Large intestine (tissue), 3 donors: Measurements from ENCODE around the gene ACKR1. TPM values are rescaled to one million over a fixed set of nuclear protein-coding genes. Genes with fewer than 3 reads are reported as not detected.

Experiments used
- DNase-seq, 2 donors: peaks; one replicate each; pipeline versions ENCODE4 v3.0.0 to v3.0.0-alpha.2; 2013
- H3K27ac ChIP-seq: one replicate; pipeline ENCODE4 v1.5.1; 2013; ENCODE audit warnings: low read length
- H3K27me3 ChIP-seq: 2 replicates; pipeline ENCODE4 v1.6.1; 2013; ENCODE audit warnings: low read length; ENCODE audit not compliant: control insufficient read depth, insufficient read depth
- H3K36me3 ChIP-seq: 2 replicates; pipeline ENCODE4 v1.6.1; 2013; ENCODE audit warnings: low read length; ENCODE audit not compliant: control insufficient read depth, insufficient read depth
- H3K4me1 ChIP-seq: one replicate; pipeline ENCODE4 v1.6.1; 2013; ENCODE audit warnings: low read length; ENCODE audit not compliant: control insufficient read depth, insufficient read depth
- H3K4me3 ChIP-seq: one replicate; pipeline ENCODE4 v1.5.1; 2013; ENCODE audit warnings: low read length
- H3K9me3 ChIP-seq: one replicate; pipeline ENCODE4 v1.6.1; 2013; ENCODE audit warnings: mild to moderate bottlenecking, low read depth, low read length, moderate library complexity; ENCODE audit not compliant: control insufficient read depth
- WGBS: methylation state at CpG from one replicate; pipeline ENCODE4 v1.1.5; 2013; ENCODE audit warnings: low lambda C conversion rate; ENCODE audit not compliant: insufficient coverage; 5-methylcytosine and 5-hydroxymethylcytosine counted together
- polyA plus RNA-seq: library from polyadenylated mRNA; unstranded; fragments of 120-200 nt; gene quantifications from one replicate; pipeline ENCODE4 v1.2.1, GENCODE V29; 2013

ACKR1 gene
- polyA plus RNA-seq, 1 donor: 3.2 TPM

DNA sequence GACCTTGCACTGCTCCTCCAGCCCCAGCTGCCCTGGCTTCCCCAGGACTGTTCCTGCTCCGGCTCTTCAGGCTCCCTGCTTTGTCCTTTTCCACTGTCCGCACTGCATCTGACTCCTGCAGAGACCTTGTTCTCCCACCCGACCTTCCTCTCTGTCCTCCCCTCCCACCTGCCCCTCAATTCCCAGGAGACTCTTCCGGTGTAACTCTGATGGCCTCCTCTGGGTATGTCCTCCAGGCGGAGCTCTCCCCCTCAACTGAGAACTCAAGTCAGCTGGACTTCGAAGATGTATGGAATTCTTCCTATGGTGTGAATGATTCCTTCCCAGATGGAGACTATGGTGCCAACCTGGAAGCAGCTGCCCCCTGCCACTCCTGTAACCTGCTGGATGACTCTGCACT lies 550 bp downstream of the ACKR1 start:
- Histone ChIP-seq H3K27me3 (peaks cover 25% of the 10 kb centered on the region), H3K4me3 (no peak overlapping the region), H3K27ac (no peak overlapping the region), H3K4me1 (peaks cover 4% of the 10 kb centered on the region), H3K36me3 (no peaks in the 10 kb centered on the region), H3K9me3 (no peaks in the 10 kb centered on the region)
- no peak for DNase-seq
- WGBS: 100% methylated on average over 1 of the region's 6 CpGs

DNA sequence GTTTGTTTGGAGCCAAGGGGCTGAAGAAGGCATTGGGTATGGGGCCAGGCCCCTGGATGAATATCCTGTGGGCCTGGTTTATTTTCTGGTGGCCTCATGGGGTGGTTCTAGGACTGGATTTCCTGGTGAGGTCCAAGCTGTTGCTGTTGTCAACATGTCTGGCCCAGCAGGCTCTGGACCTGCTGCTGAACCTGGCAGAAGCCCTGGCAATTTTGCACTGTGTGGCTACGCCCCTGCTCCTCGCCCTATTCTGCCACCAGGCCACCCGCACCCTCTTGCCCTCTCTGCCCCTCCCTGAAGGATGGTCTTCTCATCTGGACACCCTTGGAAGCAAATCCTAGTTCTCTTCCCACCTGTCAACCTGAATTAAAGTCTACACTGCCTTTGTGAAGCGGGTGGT lies 1.4 kb downstream of the ACKR1 start:
- no peak for DNase-seq
- Histone ChIP-seq H3K9me3 (no peaks in the 10 kb centered on the region), H3K27ac (no peak overlapping the region), H3K27me3 (peaks cover 29% of the 10 kb centered on the region), H3K36me3 (no peaks in the 10 kb centered on the region), H3K4me3 (no peak overlapping the region), H3K4me1 (peaks cover 4% of the 10 kb centered on the region)
- WGBS: no CpG with 5 or more reads among the region's 4 CpGs

DNA sequence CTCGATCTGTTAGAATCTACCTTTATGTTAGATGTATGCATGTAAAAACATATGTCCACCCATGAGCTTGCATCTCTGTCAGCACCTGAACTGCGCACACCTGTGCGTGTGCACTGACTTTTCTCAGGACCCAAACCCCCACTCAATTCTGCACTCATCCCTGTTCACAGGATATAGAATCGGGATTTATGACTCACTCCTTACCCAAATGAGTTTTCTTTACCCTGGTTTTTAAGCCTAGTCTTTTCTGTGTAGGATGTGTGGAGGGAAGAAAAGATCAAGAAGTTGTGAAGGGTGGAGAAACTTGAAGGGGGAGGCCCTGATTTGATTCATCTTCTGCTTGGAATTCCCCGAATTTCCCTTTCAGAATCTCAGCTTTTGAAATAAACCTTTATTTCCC lies 2.4 kb downstream of the ACKR1 start:
- no CpG with 5 or more reads among the region's 5 CpGs for WGBS
- Histone ChIP-seq H3K27ac (no peak overlapping the region), H3K4me1 (peaks cover 3% of the 10 kb centered on the region), H3K36me3 (no peaks in the 10 kb centered on the region), H3K4me3 (no peak overlapping the region), H3K27me3 (peaks cover 32% of the 10 kb centered on the region), H3K9me3 (no peaks in the 10 kb centered on the region)
- DNase-seq: no peak

DNA sequence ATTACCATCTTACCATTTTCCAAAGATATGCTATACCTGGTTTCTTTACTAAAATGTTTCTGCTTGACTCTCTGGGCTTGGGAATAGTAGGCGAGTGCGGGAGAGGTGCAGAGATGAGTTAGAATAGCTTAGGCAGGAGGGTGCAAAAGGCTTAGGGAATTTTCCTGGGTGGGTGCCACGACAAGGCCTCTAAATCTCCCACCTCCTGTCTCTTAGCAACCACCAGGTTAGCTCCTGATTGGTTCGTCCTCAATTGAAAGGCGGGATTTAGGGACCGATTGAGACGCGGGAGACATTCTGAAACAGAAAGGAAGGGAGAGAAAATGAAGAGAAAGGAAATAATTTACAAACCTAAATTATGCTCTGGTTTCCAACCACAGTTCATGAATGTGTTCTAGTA lies 3.1 kb downstream of the ACKR1 start:
- no peaks in the 10 kb centered on the region for H3K9me3 ChIP-seq
- H3K27me3 ChIP-seq: peaks cover 32% of the 10 kb centered on the region
- no peak for DNase-seq
- H3K4me1 ChIP-seq: peaks cover 3% of the 10 kb centered on the region
- no peak overlapping the region for H3K27ac ChIP-seq
- WGBS: no CpG with 5 or more reads among the region's 8 CpGs
- H3K36me3 ChIP-seq: no peaks in the 10 kb centered on the region
- H3K4me3 ChIP-seq: no peak overlapping the region

DNA sequence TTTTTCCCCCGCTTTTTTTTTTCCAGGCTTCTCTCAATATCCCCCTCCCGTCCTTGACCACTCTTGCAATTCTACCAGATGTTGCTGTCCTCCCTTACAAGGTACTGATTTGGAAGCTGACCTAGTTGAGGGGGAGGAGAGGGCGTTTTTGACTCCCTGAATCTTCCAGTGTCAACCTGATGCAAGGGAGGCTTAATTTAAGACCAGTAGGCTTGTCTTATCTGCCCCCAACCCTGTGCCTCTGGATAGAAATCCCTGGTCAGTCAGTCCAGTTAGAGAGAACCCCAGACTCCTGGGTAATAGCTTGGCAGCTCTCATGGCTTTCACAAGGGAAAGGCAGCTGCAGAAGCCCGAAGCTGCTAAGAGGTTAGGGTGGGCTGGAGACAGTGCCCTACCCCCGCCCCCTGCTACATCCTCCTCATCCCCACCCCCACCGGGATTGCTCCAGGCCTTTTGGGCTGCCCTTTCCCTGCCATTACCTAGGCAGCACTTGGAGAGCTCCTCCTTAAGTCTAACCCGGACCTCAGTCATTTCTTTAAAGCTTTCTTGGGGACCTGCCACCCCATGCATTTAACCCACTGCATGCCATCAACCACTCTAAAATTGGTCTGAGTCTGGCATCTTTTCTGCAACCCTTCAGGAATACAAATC lies 3.6 kb downstream of the ACKR1 start:
- Histone ChIP-seq H3K9me3 (no peaks in the 10 kb centered on the region), H3K4me1 (peaks cover 3% of the 10 kb centered on the region), H3K4me3 (no peak overlapping the region), H3K27ac (no peak overlapping the region), H3K36me3 (no peaks in the 10 kb centered on the region), H3K27me3 (peaks cover 32% of the 10 kb centered on the region)
- no peak for DNase-seq
- 50% methylated on average over 1 of the region's 7 CpGs for WGBS

DNA sequence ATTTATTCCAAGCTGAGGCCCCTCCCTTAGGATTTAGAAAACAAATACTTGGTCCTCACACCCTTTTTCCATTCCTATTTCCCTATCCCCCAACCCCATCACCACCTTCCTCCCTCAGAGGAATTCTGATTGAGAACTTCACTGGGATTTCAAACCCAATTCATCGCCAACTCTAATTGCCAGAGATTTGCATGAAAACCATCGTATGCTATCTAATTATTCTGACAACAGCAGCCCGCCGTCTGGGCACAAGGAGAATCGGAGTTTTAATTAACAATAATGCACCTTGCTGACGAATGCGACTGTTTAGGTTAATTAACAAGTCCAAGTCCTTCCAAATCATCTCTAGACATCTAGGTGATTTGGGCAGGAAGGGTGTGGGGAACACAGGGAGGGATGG lies 4.4 kb downstream of the ACKR1 start:
- Histone ChIP-seq H3K4me3 (no peak overlapping the region), H3K4me1 (peaks cover 3% of the 10 kb centered on the region)

DNA sequence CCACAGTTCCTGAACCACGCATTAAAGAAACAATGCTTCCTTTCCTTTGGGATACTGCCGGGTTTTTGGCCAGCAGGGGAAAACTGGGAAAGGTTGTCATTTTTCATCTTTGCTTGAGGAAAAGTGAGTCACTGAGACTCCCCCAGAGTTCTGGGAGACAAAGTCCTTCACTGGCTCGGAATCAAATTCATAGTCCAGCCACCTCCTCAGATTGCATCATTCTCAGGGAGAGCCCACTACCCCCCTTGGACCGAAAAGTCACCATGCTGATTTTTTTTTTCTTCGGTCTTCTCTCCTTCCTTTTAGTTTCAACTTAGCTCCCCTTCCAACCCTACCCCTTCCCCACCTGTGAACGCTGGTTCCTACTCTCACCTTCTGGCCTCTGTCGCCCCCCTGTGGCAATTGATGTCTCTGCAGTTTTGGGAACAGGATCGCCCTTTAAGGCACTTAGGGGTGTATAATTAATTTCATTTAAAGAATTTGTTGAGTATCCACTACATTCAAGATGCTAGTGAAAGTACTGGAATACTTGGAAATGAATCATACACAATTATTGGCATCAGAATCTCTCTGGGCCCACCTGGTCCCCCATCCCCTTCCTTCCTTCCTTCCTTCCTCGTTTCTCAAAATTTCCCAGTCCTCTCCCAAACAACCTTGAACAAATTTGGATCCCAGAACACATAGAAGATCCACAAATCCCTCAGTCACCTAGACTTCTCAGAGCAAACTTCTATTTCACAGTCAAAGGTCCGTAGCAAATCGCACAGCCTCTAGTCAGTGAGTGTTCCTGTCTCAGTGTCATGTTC lies 6.9 kb downstream of the ACKR1 start:
- Histone ChIP-seq H3K9me3 (no peaks in the 10 kb centered on the region), H3K27ac (no peak overlapping the region), H3K27me3 (peaks cover 26% of the 10 kb centered on the region), H3K36me3 (no peaks in the 10 kb centered on the region), H3K4me1 (peaks cover 3% of the 10 kb centered on the region), H3K4me3 (no peak overlapping the region)
- WGBS: 19% methylated on average over 3 of the region's 11 CpGs
- peak in 1 of 2 donors; percentile 12 for DNase-seq

More for the DNA sequence above, 4.4 kb downstream of the ACKR1 start:
- Histone ChIP-seq H3K9me3 (no peaks in the 10 kb centered on the region), H3K27ac (no peak overlapping the region), H3K36me3 (no peaks in the 10 kb centered on the region), H3K27me3 (peaks cover 30% of the 10 kb centered on the region)
- WGBS: no CpG with 5 or more reads among the region's 7 CpGs
- no peak for DNase-seq

DNA sequence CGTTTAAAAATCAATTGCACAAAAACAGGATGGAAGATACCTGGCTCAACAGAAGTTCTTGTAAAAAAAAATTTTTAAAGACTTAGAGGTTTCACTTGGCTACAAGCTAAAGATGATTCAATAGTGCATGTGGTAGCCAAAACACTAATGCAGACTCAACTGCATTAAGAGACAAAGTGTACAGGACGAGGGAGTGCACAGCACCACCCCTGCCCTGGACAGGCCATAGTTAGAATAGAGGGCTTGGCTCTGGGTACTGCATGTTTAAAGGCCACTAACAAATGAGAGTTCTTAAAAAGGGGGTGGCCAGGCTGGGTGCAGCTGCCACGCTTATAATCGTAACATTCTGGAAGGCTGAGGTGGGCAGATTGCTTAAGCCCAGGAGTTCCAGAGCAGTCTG lies 7.9 kb downstream of the ACKR1 start:
- no peaks in the 10 kb centered on the region for H3K36me3 ChIP-seq
- peaks cover 3% of the 10 kb centered on the region for H3K4me1 ChIP-seq
- H3K27ac ChIP-seq: no peak overlapping the region
- H3K9me3 ChIP-seq: no peaks in the 10 kb centered on the region
- peaks cover 23% of the 10 kb centered on the region for H3K27me3 ChIP-seq
- DNase-seq: no peak
- WGBS: no CpG with 5 or more reads among the region's 4 CpGs
- H3K4me3 ChIP-seq: no peak overlapping the region

DNA sequence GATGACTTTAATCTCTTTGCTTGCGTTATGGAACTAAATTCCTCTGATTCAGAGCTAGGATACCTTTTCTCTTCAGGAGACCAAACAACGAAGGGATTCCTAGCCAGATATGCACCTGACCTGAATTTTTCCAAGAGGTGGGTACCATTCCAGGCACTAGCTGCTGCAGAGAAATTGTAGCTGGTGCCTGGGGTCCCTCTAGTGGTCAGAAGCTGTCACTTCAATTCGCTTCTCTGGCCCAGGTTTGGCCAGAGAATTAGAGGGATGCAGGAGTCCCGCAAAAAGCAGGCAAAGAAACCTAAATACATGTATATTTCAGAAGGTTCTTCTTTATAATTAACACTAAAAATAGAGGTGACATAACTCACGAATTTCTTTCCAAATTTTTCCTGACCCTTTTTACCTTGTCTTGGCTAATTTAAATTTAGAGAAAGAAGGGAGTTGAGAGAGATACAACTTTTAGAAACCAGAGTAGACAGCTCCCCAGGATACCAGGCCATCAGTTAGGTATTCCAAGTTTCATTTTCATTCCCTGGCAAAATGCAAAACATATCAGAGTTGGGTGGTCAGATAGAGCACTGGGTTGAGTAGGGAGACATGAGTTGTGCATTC lies 9.6 kb downstream of the ACKR1 start:
- H3K36me3 ChIP-seq: no peaks in the 10 kb centered on the region
- H3K27ac ChIP-seq: no peak overlapping the region
- DNase-seq: peak in 1 of 2 donors; percentile 13
- H3K4me3 ChIP-seq: no peak overlapping the region
- peaks cover 3% of the 10 kb centered on the region for H3K4me1 ChIP-seq
- peaks cover 7% of the 10 kb centered on the region for H3K27me3 ChIP-seq
- no peaks in the 10 kb centered on the region for H3K9me3 ChIP-seq
- WGBS: 0% methylated on average over 1 of the region's 5 CpGs

DNA sequence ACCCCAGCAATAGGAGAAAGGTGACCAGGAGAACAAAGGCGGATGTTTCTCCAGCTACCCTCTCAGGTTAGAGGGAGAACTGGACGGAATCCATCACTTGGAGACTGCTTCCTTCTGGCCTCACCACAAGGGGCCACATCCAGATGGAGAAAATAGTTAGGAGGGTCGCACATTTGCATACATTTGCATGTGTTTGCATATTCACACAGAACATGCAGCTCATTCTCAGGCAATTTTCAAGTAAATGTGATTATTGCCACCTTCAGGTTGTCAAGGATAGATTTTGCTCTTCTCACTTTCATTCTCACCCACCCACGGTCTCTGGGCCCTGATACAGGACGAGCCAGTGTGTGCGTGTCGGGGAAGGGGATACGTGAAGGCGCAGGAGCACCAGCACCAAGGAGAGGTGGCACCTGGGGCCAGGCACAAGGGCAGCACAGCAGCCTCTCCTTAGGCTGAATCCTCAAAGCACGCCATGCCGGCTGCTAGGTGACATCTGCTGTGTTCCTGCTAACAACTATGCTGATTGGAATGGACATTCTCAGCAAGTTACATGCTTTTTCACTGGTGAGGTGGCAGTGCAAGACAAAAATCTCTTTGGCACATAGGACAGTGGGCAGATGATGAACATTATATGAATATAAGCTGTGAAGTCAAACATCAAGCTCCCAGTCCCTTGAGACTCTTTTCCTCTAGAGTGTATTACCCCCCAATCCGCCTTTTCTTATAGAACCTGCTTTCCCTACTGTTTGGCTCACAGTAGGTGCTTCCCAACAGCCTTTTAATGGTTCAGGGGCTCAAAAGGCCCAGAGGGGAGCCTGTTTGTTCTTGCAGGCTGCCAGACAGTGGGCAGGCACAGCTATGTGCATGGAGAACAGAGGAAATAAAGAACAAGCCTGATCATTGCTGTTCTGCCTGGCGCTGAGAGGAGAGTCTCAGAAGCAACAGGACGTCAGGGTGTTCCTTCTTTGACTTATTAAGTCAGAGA lies 14.3 kb downstream of the ACKR1 start:
- DNase-seq: no peak
- H3K4me3 ChIP-seq: no peak overlapping the region
- no CpG with 5 or more reads among the region's 14 CpGs for WGBS

More for the DNA sequence above, 14.3 kb downstream of the ACKR1 start:
- no peaks in the 10 kb centered on the region for H3K36me3 ChIP-seq
- H3K27ac ChIP-seq: no peak overlapping the region
- H3K4me1 ChIP-seq: no peaks in the 10 kb centered on the region
- no peaks in the 10 kb centered on the region for H3K27me3 ChIP-seq
- H3K9me3 ChIP-seq: no peaks in the 10 kb centered on the region
